HEK293 (cell line): ENCODE measurements around the gene DUSP1.

Source experiments
- CTCF ChIP-seq: fragments of 450-650 bp; formaldehyde crosslinking; IDR thresholded peaks from 2 replicates; pipeline ENCODE4 v1.5.1; 2016; ENCODE audit warnings: missing biosample characterization, missing genetic modification characterization
- GLI4 ChIP-seq: fragments of 450-650 bp; formaldehyde crosslinking; IDR thresholded peaks from 2 replicates; pipeline ENCODE4 v1.5.1; 2016; ENCODE audit warnings: missing biosample characterization, missing genetic modification characterization
- TCF7L2 ChIP-seq: IDR thresholded peaks from 2 replicates; pipeline ENCODE4 v1.6.1; 2011; ENCODE audit warnings: low read depth, mild to moderate bottlenecking, inconsistent platforms, low read length, moderate library complexity, borderline replicate concordance
- ZBTB11 ChIP-seq: fragments of 450-650 bp; formaldehyde crosslinking; conservative IDR thresholded peaks from 2 replicates; pipeline ENCODE4 v1.5.1; 2016; ENCODE audit warnings: low read depth, missing biosample characterization, missing genetic modification characterization
- ZBTB44 ChIP-seq: fragments of 450-650 bp; IDR thresholded peaks from 2 replicates; pipeline ENCODE4 v1.5.1; 2018; ENCODE audit warnings: missing biosample characterization, mild to moderate bottlenecking, missing genetic modification characterization
- ZBTB49 ChIP-seq: fragments of 450-650 bp; formaldehyde crosslinking; IDR thresholded peaks from 2 replicates; pipeline ENCODE4 v1.5.1; 2016; ENCODE audit warnings: missing biosample characterization, missing genetic modification characterization, low read depth
- ZNF157 ChIP-seq: fragments of 450-650 bp; formaldehyde crosslinking; IDR thresholded peaks from 2 replicates; pipeline ENCODE4 v1.5.1; 2016; ENCODE audit warnings: missing biosample characterization, missing genetic modification characterization
- ZNF274 ChIP-seq, 2 experiments: fragments of 200-500 bp in 1 of 2; fragments of 450-650 bp in 1 of 2; sonication (Bioruptor generic) in 1 of 2; formaldehyde crosslinking in 1 of 2; IDR thresholded peaks; 2 replicates each; pipeline versions ENCODE4 v1.5.1 to v1.6.1; 2014 to 2016; ENCODE audit warnings: borderline replicate concordance in 1 of 2, inconsistent platforms in 1 of 2, low read length in 1 of 2, missing biosample characterization in 1 of 2, missing genetic modification characterization in 1 of 2
- ZNF416 ChIP-seq: fragments of 450-650 bp; formaldehyde crosslinking; IDR thresholded peaks from 2 replicates; pipeline ENCODE4 v1.5.1; 2016; ENCODE audit warnings: missing biosample characterization, missing genetic modification characterization
- ZNF426 ChIP-seq: fragments of 450-650 bp; formaldehyde crosslinking; IDR thresholded peaks from 2 replicates; pipeline ENCODE4 v1.5.1; 2017; ENCODE audit warnings: missing biosample characterization, missing genetic modification characterization, mild to moderate bottlenecking, inconsistent platforms, moderate library complexity
- ZNF530 ChIP-seq: fragments of 450-650 bp; formaldehyde crosslinking; IDR thresholded peaks from 2 replicates; pipeline ENCODE4 v1.5.1; 2016; ENCODE audit warnings: low read depth, missing biosample characterization, missing genetic modification characterization

DNA sequence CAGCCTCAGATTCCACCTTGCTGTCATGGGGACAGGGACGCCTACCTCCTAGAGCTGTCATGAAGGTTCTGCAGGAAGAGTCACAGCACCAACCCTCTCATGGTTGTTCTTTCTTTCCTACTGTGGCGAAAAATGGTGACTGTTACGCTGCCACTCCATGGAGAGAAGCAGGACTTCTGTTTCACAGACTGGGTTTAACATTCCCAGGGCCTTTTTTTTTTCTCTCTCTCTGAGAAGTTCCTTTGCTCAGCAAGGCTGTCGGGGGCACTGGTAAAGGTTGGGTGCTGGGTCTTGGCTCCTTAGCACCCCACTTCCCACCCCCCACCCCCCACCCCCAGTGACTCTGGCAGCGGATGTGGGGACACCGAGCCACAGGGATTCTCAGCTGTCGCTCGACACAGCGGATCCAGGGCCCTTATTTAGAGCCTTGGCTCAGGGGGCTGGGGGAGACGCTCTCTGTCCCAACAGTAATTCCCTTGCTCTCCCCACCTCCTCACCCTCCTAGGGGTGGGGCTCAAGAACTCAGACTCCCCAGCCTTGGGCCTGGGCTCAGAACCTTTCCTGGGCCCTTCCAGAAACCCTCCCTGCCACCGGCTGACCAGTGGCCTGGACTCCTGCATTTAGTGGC lies 34.4 kb downstream of the DUSP1 start:
- TF ChIP-seq ZNF416 (tag by site-specific recombination) (no peak), TCF7L2 (no peak), ZNF530 (tag by site-specific recombination) (no peak), ZBTB49 (tag by site-specific recombination) (no peak), ZNF426 (tag by site-specific recombination) (no peak), CTCF (tag by site-specific recombination) (0 out of 2 replicates have a peak, but pooled peaks have one; percentile 11), GLI4 (tag by site-specific recombination) (no peak), ZBTB11 (tag by site-specific recombination) (no peak), ZNF157 (tag by site-specific recombination) (no peak), ZNF274 (IDR thresholded peaks at IDR 0.05; ENCODE audit: low read length) (no peak), ZNF274 (tag by site-specific recombination; IDR thresholded peaks at IDR 0.05; ENCODE audit: borderline replicate concordance) (no peak), ZBTB44 (tag by site-specific recombination) (no peak)
